NCI-H69 (cell line): ENCODE measurements around the gene DCAF6.
"Not testable (repeated sequence)": the region's sequence is repeated elsewhere in the genome, so short reads cannot be mapped to it uniquely, and the experiment has no call there.

Experiments used
- DNase-seq: peaks from one replicate; lab custom pipeline; 2025; lab: John Stamatoyannopoulos, UW

The DCAF6 gene

DNA sequence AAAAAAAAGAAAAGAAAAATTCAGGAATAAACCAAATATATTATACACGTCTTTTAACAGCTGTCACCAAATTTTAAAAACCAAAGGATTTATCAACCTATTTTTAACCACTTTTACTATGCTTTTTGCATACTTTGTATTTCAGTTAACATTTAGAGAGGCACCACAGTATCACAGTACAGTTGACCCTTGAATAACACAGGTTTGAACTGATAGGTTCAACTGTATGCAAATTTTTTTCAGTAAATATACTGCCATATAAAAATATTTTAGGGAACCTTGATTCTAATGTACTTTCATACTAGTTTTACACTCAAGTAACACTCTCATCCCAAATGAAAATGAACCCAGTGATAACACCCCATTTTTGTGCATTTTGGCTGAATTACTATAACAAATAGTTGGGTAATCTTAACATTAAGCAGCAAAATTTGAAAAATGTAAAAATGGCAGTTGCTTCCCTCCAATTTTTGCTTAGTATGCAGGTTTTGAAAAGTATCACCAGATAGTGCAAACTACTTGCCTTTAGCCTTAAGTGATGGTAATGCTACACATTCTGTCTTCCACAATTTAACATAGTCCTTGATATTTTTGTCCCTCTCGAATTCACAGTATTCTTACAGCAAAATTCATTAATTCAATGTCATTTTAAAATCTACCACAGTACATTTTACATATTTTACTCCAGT is 11.8 kb upstream of the DCAF6 start:
- DNase-seq, result no peak

DNA sequence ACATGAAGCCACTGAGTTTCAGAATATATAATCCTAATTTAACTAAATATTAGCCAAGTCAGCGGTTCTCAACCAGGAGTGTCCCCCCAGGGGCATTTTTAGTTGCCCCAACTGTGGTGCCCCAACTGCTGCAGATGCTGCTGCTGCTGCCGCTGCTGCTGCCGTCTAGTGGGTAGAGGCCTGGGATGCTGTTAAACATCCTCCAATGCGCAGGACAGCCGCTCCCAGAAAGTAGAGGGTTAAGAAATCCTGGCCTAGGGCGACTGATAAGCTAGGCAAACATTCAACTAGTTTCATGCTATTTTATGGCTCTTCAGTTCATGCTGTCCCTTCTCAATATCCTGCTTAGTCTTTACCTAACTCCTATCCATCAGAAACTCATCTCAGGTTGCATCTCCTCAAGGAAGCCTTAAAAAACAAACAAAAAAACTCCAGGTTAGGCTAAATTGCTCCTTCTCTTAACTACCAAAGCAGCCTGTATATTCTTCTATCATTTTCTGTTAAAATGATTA is 9.9 kb upstream of the DCAF6 start:
- DNase-seq, result no peak

GRCh38 chr1:167927046-167927754 is 9.3 kb upstream of the DCAF6 start:
- DNase-seq, result peak; percentile 14

- no peak for DNase-seq
Measured at GRCh38 chr1:167928457-167928852, 8.0 kb upstream of the DCAF6 start.

GRCh38 chr1:167928919-167929318 is 7.6 kb upstream of the DCAF6 start:
- DNase-seq, result not testable (repeated sequence)

DNA sequence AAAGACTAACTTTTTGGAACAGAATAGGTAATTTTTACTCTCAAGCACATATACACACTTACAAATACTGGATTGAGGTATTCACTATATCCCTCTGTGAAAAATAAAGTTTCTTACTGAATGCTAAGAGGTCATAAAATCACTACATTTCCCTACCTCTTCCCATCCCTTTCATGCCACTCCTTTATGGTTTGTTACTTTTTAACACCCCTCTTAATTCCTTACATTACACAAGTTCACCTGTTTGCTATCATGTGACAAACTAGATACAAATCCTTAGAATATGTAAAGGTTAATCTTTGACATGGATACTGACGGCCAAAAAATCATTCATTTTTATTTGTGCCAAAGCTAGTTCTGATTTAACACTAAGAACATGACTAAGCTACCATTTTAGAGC is 6.8 kb upstream of the DCAF6 start:
- no peak for DNase-seq

GRCh38 chr1:167933788-167934187 is 2.7 kb upstream of the DCAF6 start:
- DNase-seq, result no peak

DNA sequence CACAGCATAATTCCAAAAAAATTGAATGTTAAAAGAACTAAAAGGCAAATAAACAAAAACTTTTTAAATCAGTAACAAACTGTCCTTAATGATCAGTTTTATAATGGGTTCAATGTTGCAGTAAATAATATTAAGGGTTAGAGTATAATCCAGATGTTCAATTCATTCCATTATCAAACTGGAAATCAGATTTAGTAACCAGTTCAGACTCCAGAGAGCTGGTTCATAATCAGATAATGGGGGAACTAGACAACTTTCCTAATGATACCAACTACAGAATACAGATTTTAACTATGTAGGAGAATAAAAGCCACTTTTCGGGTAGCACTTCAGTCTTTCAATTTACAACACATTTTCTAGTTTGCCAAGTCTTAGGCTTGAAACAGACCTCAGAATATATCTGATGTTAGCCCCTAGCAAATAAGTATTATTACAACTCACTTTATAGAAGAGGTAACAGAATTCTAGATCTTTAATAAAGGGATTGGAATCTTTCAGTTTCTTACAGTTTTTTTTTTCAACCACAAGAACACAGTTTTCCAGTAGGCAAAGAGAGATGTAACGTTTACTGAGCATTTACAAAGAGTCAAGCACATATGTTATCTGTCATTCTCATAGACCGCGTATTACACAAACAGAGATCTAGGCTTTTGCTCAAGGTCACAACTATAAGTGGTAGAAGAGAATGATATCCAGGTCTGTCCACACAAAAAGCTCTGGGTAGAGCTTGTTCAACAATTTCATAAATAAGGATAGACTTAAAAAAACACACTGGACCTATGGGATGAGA is 1.9 kb upstream of the DCAF6 start:
- no peak for DNase-seq

DNA sequence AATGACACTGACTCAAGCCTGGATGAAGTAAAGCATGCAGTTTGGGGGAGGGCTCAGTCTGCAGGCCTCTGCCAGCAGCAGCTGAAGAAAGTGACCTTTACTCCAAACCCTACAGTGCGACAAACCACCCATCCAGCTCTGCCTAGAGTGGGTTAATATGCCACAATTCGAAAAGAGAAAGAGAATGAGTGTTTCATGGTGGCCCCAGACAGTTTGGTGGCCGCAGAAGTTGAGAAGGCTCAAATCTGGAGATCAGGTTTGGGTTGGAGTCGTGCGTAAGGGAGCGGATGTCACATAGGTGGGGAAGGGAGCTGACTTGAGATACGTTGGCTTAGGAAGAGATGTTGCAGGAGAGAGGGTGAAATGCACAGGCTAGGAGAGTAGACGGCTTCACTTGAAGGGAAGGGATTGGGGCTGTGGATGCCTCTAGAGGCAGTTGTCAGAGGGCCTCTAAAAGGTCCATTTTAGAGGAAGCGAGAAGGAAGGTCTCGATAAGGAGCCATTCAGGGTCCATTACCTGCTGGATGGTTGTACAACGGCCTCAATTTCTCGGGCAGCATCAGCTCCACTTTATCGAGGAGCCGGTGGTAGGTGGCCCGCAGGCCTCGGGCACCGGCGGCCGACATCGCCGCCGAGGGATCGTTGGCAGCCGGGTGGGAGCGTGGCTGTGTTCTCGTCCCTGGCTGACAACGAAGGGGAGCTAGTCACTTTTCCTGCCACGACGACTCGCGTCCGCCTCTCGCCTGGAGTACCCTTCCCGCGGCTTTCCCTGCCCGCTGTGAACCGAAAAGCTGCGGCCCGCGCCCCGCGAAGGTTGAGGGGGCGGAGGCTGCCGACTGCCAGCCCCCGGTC is 1.0 kb upstream of the DCAF6 start:
- DNase-seq, result peak; percentile 83

DNA sequence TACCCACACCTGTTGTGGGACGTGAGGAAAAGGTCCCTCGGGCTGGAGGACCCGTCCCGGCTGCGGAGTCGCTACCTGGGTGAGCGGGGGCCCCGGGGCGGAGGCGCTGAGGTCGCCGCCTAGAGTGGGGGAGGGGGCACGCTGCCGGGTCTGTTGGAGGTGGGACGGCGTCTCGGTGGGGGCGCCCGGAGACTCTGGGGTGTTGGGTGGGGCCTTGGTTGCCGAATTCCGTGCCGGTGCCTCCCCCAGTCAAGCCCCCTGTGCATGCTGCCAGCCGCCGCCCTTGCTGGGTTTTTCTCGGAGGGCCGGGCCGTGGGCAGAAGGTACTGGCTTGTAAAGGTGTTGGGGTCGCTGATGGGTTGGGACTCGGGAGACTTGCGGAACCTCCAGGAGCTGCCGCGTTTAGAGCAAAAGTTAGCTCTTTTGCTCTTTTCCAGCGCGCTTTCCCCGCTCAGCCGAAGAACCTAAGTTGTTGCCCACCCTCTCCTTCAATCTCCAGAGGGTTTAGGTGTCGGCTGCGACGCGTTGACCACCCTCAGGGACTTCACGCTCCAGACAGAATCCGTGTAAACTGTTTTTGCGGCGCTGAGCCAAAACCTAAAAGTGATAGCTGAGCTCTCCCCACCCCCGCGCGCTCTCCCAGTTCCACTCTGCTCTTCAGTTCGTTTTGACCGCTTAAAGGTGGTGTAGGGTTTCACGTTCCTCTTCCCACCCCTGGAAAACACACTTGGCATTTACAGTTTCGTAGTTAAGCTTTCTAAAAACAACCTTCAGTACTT is 636 bp downstream of the DCAF6 start, which contains the start of gene MPC2:
Gene MPC2, minus strand, starts transcription at position 143 of the 779 bp plus-strand sequence. CDS start 1,231 bp downstream, outside the sequence.
- DNase-seq, result peak; percentile 91

GRCh38 chr1:167937709-167938010 is 1.2 kb downstream of the DCAF6 start:
- DNase-seq, result no peak

DNA sequence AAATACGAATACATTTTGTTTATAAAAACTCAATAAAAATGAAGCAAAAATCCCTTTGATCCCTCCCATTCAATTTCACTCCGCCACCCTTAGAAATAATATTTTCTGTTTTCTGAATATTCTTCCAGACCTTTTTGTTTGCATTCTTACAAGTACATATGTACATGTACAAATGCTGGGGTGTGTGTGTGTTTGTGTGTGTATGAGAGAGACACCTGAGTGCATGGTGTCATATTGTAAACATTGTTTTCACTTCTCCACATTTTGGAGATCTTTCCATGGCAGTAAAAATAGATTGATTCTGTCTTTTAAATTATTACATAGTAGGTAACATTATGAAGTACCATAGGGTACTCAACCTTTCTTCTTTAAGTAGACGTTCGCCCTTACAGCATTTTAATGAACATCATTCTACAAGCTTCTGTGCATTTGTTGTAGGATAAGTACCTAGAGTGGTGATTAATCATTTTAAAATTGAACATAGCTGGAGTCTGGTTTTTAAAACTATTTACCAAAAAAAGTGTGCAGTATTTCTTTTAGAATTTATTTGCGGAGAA is 1.7 kb downstream of the DCAF6 start:
- DNase-seq, result peak; percentile 40

DNA sequence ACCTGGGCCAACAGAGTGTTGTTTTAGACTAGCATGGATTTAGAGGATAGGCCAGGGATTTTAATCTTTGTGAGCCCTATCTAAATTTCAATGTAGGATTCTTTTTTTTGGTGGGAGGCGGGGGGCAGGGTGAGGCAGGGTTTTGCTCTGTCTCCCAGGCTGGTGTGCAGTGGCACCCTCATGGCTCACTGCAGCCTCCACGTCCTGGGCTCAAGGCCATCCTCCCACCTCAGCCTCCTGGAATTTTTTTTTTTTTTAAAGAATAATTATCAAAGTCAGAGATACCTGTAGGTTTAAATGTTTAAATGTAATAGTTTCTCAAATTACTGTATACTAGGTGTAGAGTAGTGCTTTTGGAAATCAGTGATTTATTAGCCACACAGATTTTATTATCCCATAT is 3.8 kb downstream of the DCAF6 start:
- DNase-seq, result no peak

DNA sequence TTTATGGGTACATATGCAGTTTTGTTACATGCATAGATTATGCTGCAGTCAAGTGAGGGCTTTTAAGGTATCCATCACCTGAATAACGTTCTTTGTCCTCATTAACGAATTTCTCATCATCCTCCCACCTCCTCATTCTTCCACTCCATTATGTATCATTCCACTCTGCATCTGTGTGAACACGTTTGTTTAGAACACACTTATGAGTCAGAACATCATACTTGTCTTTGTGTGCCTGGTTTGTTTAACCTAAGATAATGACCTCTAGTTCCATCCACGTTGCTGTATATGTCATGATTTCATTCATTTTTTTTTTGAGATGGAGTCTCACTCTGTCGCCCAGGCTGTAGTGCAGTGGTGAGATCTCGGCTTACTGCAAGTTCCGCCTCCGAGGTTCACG is 7.1 kb downstream of the DCAF6 start:
- DNase-seq, result no peak

- no peak for DNase-seq
Measured at GRCh38 chr1:167947733-167948132, 11.2 kb downstream of the DCAF6 start.

GRCh38 chr1:167949785-167950184 is 13.3 kb downstream of the DCAF6 start:
- DNase-seq, result no peak

GRCh38 chr1:167950569-167950968 is 14.1 kb downstream of the DCAF6 start:
- DNase-seq, result peak; percentile 31

- DNase-seq, result no peak
Measured at GRCh38 chr1:167955915-167956314, 19.4 kb downstream of the DCAF6 start.

GRCh38 chr1:167957710-167958109 is 21.2 kb downstream of the DCAF6 start:
- DNase-seq, result no peak

DNA sequence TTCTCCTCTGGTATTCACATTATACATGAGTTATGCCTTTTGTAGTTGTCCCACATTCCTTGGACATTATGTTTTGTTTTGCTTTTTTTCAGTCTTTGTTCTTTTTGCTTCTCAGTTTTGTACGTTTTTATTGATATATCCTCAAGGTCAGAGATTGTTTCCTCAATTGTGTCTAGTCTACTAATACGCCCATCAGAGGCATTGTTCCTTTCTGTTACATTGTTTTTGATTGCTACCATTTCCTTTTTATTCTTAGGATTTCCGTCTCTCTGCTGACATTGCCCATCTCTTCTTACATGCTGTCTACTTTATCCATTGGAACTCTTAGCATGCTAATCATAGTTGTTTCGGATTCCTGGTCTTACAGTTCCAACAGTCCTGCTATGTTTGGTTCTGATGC is 28.2 kb downstream of the DCAF6 start:
- DNase-seq, result no peak

DNA sequence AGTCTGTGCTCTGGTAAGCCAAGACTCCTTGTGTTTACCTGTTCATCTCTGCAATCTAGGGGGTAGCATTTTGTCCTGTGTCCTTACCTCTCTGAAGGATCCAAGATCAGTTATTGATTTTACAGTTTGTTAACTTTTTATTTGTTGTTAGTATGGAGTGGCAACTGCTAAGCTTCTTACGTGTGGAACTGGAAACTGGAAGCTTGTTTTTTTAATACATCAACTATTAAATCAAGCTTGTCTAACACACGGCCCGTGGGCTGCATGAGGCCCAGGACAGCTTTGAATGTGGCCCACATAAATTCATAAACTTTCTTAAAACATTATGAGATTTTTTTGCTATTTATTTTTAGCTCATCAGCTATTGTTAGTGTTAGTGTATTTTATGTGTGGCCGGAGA is 29.6 kb downstream of the DCAF6 start:
- DNase-seq, result no peak
